Heart left ventricle (tissue), 13 donors: ENCODE measurements around the gene SETD7.

Source experiments
- CTCF ChIP-seq, 12 donors: fragments of 200-600 bp; sonication (generic) in 4 of 12; IDR thresholded peaks; one replicate each; pipeline versions ENCODE4 v1.5.0 to v1.8.0; 2018 to 2022; ENCODE audit warnings: antibody characterized with exemption in 12 of 12, mild to moderate bottlenecking in 5 of 12
- POLR2A ChIP-seq, 2 donors: fragments of 450-650 bp; IDR thresholded peaks; one replicate each; pipeline ENCODE4 v1.6.1; 2017; ENCODE audit warnings: antibody characterized with exemption in 2 of 2, mild to moderate bottlenecking in 2 of 2, moderate library complexity in 2 of 2
- donor health status: ischemic (EF 13 %, LVEDD 7.1; RV severe dilation, severe dysfunction).
- donor health status: DM: no; HTN: yes; CAD: no.
- donor health status: DM: no; HTN: no; CAD: no.
- donor health status: ischemic (EF 25% LVEDD 6.9; RV normal size, moderate dysfunction).
- donor health status: ischemic (EF 25% LVEDD 5.7; RV mildly dilated, moderate dysfunction).
- donor health status: ischemic (EF 35%, LVEDD 5.7; RV mildly dilated, moderate dysfunction).
- donor health status: nonischemic (EF 11% LVEDD 7.7; RV severe dilation, severe dysfunction).
- donor health status: DM: yes; HTN: yes; CAD: no.
- donor health status: PGD.
- donor health status: ischemic (EF 29% LVEDD 5.4; RV normal size, mild dysfunction).
- donor health status: nonischemic (EF 23%, LVEDD 6.1; RV moderate dilation, normal function).

GRCh38 chr4:139501117-139501516 is 54.9 kb downstream of the SETD7 start:
- TF ChIP-seq CTCF (IDR thresholded peaks at IDR 0.05) (no peak), POLR2A (IDR thresholded peaks at IDR 0.05) (no peak)
